GM12865 (cell line): ENCODE data around the gene FKBP10.

Source experiments
- DNase-seq: peaks from one replicate; pipeline ENCODE4 v3.0.0; 2010; ENCODE audit warnings: low read depth
- H3K4me3 ChIP-seq: 2 replicates; pipeline ENCODE4 v1.5.1; 2011; ENCODE audit warnings: mild to moderate bottlenecking, low read depth, low read length, control low read depth
- TF ChIP-seq, protein P1 (sequence below): IDR thresholded peaks from 2 replicates; pipeline ENCODE4 v1.5.1; 2011; ENCODE audit warnings: low read length, control low read depth, low read depth, inconsistent platforms; ENCODE audit not compliant: insufficient read depth; ENCODE audit errors: missing control alignments

FKBP10 gene

DNA sequence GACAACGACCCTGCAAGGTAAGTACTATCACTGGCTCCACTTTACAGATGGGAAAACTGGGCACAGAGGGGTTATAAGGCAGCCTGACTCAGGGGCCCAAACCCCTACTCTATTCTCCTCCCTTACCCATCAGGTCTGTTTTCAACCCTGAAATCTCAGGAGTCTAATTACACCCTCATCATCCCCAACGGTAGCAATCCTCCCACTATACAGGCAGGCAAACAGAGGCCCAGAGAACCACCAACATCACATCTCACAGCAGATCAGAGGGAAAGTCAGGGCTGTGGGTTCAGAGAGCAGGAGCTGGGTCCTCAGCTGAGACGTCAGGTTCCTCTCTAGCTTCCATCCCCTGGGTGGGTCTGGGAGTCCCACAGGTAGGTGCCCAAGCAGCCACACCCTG is 42.8 kb upstream of the FKBP10 start:
- H3K4me3 ChIP-seq, result peak overlapping the region; percentile 77
- TF ChIP-seq, protein P1, sequence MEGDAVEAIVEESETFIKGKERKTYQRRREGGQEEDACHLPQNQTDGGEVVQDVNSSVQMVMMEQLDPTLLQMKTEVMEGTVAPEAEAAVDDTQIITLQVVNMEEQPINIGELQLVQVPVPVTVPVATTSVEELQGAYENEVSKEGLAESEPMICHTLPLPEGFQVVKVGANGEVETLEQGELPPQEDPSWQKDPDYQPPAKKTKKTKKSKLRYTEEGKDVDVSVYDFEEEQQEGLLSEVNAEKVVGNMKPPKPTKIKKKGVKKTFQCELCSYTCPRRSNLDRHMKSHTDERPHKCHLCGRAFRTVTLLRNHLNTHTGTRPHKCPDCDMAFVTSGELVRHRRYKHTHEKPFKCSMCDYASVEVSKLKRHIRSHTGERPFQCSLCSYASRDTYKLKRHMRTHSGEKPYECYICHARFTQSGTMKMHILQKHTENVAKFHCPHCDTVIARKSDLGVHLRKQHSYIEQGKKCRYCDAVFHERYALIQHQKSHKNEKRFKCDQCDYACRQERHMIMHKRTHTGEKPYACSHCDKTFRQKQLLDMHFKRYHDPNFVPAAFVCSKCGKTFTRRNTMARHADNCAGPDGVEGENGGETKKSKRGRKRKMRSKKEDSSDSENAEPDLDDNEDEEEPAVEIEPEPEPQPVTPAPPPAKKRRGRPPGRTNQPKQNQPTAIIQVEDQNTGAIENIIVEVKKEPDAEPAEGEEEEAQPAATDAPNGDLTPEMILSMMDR, result no peak
- no peak for DNase-seq

DNA sequence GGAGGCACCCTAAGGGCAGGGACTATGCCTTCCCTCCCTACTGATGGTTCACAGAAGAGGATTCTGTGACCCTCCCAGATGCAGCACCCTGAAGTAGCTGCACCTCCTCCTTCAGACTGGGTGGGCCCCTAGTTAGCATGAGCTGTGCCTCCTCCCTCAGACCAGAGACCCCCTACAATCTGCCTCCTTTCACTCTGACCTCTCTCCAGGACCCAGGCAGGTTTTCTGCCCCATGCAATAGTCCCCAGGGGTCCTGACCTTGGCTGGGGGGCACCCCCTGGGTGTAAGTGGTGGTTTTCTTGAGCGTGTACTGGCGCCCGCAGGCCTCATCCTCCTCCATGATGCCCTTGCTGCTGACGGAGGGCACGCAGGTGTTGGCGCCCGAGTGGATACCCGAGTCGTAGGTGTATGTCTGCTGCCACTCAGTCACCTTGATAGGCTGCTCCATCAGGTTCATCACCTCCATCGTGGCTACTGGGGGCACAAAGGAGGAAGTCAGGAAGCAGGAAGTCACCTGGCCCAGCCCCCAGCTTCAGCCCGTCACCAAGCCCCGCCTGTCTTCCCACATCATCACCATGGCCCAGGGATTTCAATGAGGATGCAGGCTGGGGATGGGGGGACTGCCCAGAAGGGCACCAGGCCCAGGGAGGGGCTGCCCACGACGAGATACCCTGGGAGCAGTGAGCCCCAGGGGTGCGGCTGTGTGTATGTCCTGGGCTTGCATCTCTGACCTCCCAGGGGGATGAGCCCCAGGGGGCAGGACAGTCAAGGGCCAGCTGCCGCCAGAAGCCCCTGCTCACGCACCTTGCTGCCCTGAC is 41.2 kb upstream of the FKBP10 start:
- TF ChIP-seq, protein P1, result no peak
- DNase-seq, result peak; percentile 71
- H3K4me3 ChIP-seq, result peak overlapping the region; percentile 77

DNA sequence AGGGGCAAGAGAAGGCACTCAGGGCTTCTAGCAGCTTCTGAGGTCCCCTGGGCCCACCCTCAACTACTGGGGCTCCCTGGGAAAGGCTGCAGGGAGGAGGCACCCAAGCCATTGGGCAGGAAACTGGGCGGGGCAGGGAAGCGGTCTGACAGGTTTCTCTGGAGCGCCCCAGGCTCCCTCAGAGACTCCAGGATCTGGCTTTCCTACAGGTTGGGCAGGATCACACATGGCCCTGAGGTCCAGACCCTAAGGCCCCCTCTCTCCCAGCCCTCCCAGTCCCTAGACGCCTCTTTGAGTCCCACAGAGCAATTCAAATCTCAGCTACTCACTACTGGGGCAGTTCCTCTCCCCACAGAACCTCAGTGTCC is 40.6 kb upstream of the FKBP10 start:
- H3K4me3 ChIP-seq, result peak overlapping the region; percentile 77

DNA sequence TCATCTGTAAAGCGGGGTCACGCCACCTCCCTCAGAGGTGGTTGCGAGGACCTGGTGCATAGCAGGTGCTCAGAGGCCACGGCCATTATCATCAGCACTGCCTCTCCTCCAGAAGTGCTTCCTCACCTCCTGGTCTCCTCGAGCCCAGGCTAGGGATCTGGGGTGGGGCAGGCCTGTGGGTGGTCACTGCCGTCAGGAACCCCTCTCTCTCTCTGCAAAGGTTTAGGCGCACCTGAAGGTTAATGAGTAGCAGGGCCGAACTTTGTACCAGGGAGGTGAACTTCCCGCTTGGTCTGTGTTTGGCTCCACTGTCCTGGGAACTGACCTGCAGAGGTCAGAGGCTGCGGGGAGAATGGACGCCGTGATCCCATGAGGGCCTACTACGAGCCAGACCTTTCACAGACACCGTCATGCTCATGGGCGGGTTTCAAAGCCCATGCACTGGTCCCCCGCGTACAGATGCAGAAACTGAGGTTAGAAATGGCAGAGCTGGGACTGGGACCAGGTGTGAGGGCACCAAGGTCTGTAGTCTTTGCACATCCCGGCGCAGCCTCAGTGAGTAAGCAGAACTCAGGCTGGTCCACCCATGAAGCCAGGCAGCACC is 40.1 kb upstream of the FKBP10 start:
- DNase-seq, result no peak
- TF ChIP-seq, protein P1, result no peak
- H3K4me3 ChIP-seq, result no peak overlapping the region

More for the DNA sequence above, 40.6 kb upstream of the FKBP10 start:
- no peak for DNase-seq
- TF ChIP-seq, protein P1, result no peak

DNA sequence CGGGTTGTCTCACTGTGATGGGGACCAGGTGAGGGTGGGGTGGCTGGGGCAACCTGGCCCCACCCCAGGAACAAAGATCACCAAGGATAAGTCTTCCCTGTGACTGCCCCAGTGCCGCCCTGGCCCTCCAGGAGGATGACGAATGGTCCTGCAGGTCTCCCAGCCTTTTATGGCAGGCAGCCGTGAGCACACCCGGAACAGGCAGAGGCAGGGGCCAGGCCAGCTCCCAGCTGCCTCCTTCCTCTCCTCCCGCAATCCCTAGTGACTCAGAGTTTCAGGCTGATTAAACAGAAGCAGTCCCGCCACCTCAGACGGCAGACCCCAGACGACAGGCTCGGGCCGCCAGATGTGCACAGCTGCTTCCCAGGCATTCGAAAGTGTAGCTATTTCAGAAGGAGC is 39.6 kb upstream of the FKBP10 start:
- peak; percentile 33 for DNase-seq

DNA sequence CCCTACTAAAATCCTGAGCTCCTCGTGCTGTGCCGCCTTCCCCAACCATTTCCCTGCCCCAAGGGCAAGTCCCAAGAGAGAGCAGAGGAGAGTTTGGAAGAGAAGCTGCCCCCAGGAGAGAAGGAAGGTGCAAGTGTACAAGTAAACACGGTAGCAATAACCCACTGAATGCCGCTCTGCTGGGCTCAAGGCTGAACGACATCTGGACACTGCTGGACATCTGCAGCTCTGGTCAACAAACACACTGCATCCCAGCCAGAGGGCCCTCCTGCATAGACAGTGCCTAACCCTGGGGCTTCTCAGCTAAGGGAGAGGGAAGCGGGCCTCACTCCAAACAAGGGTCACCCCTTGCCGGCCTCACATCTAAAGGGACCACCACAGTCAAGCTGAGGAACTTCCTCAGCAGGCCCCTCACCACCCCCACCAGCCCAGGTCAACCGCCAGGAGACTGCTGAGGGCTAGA is 39.0 kb upstream of the FKBP10 start:
- no peak for DNase-seq
- H3K4me3 ChIP-seq, result no peak overlapping the region
- TF ChIP-seq, protein P1, result no peak

More for the DNA sequence above, 39.6 kb upstream of the FKBP10 start:
- TF ChIP-seq, protein P1, result no peak
- H3K4me3 ChIP-seq, result no peak overlapping the region
